Measurements from ENCODE around the gene ZNRF3.

The ZNRF3 gene

DNA sequence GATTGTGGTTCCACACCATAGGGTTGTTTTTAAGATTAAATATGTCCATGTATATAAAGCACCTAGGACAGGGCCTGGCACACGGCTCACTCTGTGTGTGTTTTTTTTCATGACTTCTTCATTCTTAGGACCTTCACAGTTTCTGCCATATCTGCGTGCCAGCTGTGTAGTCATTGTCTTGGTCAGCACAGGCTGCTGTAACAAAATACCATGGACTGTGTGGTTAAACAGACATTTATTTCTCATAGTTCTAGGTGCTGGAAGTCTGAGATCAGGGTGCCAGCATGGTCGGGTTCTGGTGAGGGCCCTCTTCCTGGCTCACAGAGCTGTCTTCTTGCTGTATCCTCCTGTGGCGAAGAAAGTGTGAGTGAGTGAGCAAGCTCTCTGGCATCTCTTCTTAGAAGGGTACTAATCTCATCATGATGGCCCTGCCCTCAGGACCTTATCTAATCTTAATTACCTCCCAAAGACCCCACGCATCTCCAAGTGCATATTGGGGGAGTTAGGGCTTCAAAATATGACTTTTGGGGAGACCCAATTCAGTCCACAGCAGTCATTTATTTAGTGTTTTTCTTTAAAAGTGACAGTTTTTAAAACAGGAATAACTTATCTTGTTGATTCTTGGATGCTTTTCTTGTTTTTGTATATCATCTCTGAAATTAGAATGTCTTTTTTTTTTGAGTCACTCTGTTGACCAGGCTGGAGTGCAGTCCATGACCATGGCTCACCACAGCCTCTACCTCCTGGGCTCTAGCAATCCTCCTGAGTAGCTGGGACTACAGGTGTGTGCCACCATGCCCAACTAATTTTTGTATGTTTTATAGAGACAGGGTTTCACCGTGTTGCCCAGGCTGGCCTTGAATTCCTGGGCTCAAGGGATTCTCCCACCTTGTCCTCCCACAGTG lies 70.9 kb downstream of the ZNRF3 start:
- no peak for DNase-seq

DNA sequence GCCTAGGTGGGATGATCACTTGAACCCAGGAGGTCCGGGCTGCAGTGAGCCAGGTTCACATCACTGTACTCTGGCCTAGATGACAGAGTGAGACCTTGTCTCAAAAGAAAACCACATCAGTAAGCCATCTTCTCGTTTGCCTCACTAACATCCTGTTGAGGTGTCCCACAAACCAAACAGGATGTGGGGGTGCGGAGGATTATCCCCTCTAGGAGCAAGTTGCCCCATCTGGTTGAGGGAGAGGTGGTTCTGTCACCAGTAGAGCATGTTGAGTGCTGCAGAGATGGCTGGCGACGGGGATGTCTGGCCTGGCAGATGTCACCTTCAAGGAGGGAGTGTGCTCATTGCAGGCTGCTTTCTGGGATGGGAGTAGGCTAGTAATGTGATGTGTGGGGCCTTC lies 72.4 kb downstream of the ZNRF3 start:
- no peak for DNase-seq

DNA sequence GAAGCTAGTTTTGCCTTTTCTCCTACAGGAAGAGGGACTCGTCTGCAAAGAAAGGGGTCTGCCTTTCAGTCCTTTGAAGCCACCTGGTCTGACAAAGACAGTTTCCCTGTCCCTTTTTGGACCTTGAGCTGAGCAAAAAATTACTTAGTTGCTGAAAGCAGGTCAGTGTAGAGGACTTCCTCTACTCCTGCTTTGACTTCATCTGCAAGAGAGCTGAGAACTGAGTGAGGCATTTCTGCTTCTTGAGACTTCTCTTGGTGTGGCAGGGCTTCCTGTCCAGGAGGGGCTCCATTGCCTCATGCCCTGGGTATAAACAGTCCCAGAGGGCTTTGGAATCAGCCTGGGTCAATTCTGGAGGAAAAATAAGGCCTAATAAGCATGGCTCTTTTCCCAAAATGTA lies 73.1 kb downstream of the ZNRF3 start:
- DNase-seq: no peak

DNA sequence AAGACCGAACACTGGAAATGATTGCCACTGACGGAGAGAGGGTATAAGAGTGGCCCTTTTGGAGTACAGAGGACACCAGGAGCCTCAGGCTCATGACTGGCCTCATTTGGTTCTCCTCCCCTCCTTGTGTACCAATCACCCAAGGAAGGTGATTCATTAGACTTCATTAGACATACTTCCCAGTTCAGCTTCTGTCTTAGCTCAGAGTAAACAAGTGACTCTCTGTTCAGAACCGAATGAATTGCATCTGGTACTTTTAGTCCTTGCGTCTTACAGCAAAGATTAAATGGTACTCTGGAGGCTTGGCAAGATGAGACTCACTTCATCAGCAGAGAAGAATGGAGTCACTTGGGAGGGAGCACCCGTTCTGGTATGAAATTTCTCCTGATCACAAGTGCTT lies 75.2 kb downstream of the ZNRF3 start:
- no peak for DNase-seq

DNA sequence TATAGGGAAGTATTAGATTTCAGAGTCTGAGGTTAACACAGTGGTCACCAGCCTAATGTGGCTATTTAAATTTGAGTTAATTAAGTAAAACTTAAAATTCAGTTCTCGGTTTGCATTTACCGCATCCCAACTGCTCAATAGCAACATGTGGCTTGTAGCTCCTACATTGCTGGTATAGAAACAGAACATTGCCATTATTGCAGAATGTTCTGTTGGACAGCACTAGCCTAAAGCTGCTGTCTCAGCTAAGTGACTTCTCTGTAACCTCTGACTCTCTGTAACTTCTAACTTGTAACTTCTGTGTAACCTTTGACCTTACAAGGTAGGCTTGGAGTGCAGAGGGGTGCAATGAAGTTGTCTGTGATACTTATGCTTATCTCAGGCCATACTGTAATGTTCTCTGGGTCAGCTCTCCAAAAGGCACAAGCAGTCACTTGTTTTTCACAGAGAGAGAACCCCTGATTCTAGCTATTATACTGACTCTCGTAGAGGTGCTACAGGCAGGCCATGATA lies 78.7 kb downstream of the ZNRF3 start:
- DNase-seq: no peak

DNA sequence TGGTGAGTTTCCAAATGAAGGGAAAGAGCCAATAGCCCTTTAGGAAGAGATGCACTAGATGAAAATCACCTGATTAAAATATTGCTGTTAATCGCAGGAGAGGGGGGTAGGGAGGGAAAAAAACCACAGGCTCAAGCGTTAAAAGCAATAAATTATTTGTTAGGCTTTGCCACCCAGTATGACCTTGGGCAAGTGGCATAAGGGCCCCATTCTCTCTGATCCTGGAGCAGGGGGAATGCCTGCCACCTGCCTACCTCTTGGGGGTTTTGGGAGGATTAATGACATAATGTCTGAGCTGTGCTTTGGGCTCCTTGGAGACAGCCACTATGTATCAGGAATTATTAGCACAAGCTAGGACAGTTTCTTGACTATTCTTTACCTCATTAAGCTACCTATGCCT lies 80.0 kb downstream of the ZNRF3 start:
- no peak for DNase-seq

DNA sequence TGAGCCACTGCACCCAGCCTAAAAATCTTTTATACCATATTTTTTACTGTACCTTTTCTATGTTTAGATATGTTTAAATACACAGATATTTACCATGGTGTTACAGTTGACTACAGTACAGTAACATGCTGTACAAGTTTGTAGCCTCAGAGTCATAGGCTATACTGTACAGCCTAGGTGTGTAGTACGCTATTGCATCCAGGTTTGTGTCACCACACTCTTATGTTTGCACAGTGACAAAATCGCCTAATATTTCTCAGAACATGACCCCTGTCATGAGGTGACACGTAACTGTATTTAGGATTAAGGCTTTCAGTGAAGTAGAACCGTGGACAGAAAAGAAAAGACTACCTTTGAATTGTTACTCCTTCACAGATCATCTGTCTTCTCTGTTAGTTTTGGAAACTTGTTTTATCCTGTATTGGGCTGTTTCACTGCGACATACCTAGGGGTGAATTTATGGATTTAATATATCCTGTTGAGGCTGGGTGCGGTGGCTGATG lies 83.8 kb downstream of the ZNRF3 start:
- no peak for DNase-seq

DNA sequence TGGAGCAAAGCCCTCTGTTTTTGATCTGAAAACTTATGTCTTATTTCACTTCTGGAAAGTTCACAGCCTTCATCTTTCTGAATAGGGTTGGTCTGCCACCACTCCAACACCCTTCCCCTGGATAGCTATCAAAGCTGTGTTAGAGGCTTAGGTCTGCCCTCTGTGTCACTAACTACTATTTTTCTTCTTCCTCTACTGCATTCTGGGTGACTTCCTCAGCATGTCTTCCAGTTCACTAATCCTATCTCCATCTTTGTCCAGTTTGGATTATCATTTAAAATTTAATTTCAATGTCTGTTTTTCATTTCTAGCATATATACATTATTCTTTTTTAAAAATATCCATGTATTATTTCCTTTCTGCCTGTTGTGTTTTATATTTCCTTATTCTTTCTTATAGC lies 84.6 kb downstream of the ZNRF3 start:
- no peak for DNase-seq

DNA sequence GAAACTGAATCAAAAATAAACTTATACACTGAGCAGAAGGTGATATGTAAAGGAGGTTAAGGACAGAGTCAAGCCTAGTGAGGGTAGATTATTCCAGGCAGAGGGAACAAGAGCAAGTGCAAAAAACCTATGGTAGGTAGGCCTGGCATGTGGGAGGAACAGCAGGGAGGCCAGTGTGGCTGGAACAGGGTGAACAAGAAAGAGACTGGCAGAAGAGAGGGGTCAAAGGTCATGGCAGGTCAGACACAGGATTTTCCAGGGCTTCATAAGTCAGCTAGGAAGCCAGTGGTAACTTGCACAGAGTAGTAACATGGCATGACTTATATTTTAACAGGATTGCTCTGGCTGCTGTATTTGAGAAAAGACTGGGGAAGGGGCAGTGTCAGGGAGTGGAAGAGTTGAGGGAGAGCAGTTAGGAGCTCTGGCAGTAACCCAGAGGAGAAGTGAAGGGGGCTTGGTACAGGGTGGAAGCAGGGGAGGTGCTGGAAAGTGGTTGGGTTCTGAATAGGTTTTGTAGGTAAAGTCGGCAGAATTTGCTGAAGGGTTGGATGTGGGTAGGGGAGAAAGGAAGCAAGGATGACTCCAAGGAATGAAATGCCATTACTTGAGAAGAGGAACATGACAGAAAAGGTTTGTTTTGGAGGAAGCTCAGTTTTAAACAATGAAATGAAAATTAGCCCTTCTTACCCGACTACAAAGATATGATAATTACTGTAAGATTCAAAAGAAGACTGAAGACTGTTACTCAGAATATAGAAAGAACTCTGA lies 86.2 kb downstream of the ZNRF3 start:
- no peak for DNase-seq

DNA sequence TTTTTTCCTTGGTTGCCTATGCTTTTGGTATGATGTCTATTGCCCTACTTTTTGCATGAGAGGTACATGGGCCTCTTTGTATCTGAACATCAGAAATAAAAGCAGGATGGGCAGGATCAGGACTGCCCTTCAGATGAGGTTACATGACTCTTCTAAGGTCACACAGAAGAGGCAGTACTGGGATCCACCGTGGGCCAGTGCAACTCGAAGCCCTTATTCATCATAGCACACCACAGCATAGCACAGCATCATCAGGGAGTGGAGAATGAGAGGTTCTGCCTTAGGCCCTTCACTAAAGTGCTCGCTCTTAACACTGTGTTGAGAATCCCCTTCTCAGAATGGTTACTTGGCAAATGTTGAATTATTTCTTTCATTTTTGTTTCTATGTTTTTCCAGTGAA lies 90.0 kb downstream of the ZNRF3 start:
- DNase-seq: no peak

DNA sequence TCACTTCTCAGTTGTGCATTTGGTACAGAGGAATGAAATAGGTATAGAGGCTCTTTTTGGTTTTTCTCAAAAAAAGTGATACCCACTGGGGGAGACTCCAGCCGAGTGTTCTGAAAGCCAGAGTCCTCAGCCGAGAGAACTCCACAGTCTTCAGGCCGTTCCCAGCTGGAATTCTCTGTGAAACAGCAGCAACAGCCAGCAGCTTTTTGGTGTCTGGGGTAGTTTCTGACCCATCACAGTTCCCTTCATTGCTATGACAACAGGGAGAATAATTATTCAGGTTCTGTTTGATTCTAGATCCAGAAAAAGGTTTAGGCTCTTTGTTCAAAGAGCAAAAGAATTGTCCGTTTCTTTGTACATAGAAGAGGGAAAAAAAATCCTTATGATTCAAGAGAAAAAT lies 93.7 kb downstream of the ZNRF3 start:
- DNase-seq: no peak

DNA sequence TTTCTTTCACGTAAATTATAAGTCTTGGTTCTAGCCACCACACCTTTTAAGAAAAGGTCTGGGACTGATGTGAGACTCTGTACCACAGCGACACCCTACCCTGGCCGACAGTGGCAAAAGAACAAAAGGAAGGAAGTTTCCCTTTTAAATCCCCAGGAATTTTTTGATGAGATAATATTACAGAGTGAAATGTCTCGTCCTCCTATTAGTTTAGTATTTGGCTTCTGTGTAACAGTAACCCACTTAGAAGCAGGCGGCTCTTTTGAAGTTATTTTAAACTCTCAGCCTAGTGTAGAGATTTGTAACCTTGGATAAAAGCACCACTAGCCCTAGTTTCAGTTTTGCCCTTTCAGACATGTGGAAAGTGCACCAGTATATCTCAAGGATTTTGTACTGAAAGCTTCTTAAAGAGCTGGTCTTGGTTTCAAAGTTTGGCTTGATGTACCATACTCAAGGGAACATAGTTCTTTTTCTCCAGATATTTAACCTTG lies 94.2 kb downstream of the ZNRF3 start:
- DNase-seq: no peak

DNA sequence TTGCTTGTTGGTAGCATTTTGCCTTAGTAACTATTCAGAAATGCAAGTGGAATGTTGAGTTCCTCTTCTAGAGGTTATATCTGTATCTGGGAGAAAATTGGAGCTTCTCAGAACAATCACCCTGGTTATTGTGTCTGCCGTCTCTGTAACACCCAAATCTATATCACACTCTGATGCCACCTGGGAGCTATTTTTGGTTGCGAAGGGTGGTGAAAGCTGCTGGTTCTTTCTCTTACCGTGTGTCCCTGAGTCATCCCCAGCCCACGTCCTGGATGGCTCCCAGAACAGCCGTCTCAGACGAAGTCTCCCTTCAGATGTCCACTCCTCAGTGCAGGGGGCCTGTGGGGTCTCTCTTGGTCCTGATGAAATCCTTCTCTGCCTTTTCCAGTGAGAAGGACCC lies 94.8 kb downstream of the ZNRF3 start:
- DNase-seq: no peak

DNA sequence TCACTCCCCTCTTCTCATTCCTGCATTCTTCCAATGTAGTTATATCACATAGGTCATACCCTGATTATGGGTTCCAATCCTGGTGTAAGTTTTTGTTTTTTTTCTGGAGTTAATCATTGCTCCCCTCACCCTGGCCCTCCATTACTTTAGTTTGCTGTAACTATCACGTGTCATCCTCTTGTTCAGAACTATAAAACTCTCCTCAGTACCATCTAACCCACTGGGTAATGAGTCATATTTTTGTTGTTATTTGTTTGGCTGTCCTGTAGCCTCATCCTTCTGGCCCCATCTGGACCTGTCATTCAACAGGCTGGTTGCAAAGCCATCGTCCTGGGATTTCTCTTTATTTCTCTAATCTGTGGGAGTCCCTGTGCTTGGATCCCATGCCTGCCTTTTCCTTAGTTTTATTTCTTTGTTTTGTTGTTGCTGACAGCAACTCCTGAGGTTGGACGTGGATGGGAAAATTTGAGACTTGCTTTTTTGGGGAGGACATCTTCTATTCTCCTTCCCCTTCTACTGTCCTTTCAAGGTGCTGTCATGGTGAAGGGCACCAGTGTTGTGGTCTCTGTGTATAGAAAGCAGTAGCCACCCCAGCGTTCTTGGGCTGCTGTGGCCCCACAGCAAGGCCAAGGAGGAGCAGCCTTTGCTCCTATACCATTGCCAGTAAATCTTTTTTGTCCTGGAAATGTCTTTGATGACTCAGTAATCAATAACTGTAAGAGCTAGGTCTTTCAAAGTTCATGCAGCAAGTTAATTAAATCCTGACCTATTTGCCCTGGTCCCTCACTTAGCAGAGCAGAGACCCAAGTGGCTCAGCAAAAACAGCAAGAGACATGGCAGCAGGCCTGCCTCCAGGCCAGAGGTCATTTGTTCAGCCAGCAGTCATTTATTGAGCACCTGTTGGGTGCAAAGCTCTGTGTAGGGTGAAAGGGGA lies 95.8 kb downstream of the ZNRF3 start:
- no peak for DNase-seq

DNA sequence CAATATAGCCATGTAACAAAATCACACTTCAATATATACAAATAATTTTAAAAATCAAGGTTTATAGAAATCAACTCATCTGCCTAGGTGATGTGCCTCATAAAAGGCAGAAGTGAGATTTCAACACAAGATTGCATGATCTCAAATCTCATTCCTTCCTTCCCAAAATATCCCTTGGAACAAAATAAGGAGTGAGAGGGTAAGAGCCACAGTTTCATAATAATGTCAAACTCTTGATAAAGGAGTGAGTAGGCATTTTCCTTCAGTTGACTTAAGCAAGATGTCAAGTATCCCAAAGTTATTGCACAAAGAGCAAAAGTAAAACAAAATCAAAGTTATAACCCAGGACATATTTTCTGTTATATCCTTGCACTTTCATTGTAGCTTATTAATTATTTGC lies 97.0 kb downstream of the ZNRF3 start:
- no peak for DNase-seq

DNA sequence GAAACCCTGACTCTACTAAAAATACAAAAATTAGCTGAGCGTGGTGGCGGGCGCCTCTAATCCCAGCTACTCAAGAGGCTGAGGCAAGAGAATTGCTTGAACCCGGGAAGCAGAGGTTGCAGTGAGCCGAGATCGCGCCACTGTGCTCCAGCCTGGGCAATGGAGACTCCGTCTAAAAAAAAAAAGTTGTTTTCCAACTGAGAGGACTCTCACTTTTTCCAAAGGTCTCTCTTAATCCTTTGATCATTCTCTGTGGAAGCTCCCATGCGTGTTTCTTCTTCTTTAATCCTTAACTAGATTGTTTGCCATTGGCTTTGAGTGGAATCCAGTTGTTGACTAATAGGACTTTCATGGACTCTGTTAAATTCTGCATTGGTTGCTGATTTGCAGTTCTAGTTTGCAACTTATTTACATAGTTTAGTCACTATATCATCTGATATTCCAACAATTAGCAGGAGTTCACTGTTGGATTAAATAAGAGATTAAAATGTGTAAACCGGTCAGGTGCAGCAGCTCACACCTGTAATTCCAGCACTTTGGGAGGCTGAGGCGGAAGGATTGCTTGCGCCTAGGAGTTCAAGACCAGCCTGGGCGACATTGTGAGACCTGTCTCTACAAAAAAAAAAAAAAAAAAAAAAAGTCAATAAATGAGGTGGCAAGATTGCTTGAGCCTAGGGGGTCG lies 98.6 kb downstream of the ZNRF3 start:
- DNase-seq: no peak

DNA sequence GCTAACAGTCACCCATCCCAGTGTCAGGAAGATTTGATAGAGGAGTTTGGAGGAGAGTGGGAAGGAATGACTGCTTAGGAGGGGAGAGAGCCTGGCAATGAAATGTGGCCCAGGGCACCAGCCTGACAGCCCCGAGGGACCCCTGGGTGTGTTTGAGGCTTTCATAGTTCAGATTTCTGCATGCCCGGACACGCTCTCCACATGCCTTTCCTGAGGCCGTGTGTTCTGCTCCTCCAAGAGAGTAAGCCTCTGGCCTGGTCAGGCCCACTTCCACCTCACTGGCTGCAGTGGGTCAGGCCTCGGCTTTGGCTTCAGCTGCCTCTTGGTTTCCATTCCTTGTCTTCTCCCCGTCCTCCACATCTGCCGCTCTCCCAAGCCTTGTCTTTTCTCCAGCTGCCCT lies 99.8 kb downstream of the ZNRF3 start:
- no peak for DNase-seq

DNA sequence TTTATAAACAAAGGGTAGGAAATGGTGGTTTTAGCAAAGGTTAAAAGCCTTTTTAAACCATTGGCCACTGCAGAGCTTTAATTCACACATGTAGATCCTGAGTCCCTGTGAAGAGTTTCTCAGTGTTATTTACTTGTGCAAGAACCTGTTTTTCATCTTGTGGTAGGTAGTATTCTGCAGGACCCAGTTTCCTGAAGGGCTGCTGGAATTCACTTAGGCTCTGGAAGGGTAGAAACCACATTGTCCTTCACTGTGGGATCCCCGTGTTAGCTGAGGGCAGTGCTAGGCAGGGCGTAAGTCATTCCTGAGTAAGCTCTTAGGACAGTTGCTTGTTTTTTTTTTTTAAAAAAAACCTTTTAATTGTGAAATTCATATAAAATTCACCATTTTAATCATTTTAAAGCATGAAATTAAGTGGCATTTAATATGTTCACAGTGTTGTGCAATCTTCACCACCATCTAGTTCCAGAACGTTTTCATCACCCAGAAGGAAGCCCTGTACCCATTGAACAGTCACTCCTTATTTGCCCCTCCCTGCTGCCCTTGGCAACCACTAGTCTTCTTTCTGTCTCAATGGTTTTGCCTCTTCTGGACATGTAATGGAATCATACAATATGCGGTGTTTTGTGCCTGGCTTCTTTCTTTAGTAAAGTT lies 100.5 kb downstream of the ZNRF3 start:
- no peak for DNase-seq

DNA sequence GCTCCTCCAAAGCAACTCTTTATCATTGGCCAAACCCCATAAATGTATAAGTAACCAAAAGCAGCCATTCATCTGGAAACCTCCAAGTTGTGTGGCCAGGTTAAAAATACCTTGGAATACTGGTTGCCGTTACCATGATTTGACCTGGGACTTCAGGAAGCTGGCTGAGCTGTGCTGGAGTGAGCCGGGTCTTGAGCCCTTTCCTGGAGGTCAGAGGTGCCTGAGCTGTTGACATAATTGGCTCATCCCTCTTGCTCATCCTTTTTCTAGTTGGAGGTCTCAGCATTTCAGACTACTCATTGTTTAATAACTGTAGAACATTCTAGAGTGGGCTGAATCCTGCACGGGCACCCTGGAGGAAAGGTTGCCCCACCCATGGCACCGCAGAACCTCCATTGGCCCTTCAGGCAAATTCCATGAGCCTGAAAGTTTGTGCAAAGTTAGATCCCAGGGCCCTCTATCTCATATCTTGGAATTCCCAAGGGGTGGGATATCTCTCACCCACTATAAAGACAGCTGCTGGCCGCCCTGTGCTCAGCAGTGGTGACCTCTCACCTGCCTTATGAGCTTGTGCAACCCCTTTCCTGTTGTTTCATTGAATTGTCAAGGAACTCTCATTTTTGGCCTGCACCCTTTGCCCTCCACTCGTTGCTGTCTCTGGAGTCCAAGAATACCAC lies 101.2 kb downstream of the ZNRF3 start:
- no peak for DNase-seq

DNA sequence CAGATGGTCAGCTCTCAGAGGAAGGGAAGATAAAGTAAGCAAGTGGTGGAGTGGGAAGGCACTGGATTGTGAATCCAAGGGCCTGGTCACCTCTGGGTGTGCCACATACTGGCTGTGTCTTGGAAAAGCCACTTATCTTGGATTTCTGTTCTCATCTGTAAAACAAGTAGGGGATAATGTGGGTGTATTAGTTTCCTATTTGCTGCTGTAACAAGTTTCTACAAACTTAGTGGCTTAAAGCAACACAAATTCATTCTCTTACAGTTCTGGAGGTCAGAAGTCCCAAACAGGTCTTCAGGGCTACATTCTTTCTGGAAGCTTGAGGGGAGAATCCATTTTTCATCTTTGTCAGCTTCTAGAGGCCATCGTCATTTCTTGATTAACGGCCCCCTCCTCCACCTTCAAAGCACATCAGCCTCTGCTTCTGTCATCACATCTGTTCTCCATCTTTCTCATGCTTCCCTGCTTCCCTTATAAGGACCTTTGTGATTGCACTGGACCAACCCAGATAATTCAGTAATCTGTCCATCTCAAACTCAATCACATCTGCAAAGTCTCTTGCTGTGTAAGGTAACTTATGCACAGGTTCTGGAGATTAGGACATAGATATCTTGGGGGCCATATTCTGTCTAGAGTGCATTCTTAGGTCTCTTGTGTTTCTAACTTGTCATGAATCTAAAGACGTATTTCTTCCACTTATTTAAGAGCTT lies 102.4 kb downstream of the ZNRF3 start:
- no peak for DNase-seq

Measured in inflammatory macrophage (primary cell).